Osteoblast (primary cell): ENCODE results near the gene KLHDC7B. TPM values are rescaled to one million over a fixed set of nuclear protein-coding genes. Genes with fewer than 3 reads are reported as not detected.

Experiments
- DNase-seq: peaks from one replicate; pipeline ENCODE4 v3.0.0; 2011; ENCODE audit warnings: low spot score, mixed read lengths; ENCODE audit not compliant: insufficient read length; ENCODE audit errors: missing footprints
- H2AFZ ChIP-seq: 2 replicates; pipeline ENCODE4 v1.6.0; 2011; ENCODE audit warnings: mild to moderate bottlenecking, low read length
- H3K27ac ChIP-seq: 2 replicates; pipeline ENCODE4 v1.5.1; 2011; ENCODE audit warnings: mild to moderate bottlenecking, low read depth, low read length, moderate library complexity
- H3K27me3 ChIP-seq: 2 replicates; pipeline ENCODE4 v1.6.0; 2012; ENCODE audit warnings: mild to moderate bottlenecking, control low read depth, inconsistent platforms, low read length, moderate library complexity; ENCODE audit not compliant: insufficient read depth
- H3K36me3 ChIP-seq: 2 replicates; pipeline ENCODE4 v1.5.1; 2011; ENCODE audit warnings: mild to moderate bottlenecking, low read length, control low read depth, moderate library complexity; ENCODE audit not compliant: insufficient read depth
- H3K4me1 ChIP-seq: 2 replicates; pipeline ENCODE4 v1.5.1; 2011; ENCODE audit warnings: mild to moderate bottlenecking, low read length, control low read depth, moderate library complexity; ENCODE audit not compliant: insufficient read depth
- H3K4me2 ChIP-seq: 2 replicates; pipeline ENCODE4 v1.6.0; 2011; ENCODE audit warnings: mild to moderate bottlenecking, low read length; ENCODE audit not compliant: insufficient read depth
- H3K4me3 ChIP-seq: fragments of 200-600 bp; sonication (generic); 3 replicates; pipeline ENCODE4 v1.5.1; 2012; ENCODE audit warnings: mild to moderate bottlenecking, low read length, inconsistent platforms; ENCODE audit not compliant: insufficient read depth
- H3K79me2 ChIP-seq: 2 replicates; pipeline ENCODE4 v1.6.0; 2012; ENCODE audit warnings: mild to moderate bottlenecking, low read length, control low read depth, inconsistent platforms; ENCODE audit not compliant: insufficient read depth
- H3K9me3 ChIP-seq: 2 replicates; pipeline ENCODE4 v1.5.1; 2011; ENCODE audit warnings: low read depth, low read length, control low read depth
- H4K20me1 ChIP-seq: 2 replicates; pipeline ENCODE4 v1.6.0; 2012; ENCODE audit warnings: mild to moderate bottlenecking, low read length, control low read depth; ENCODE audit not compliant: insufficient read depth
- CTCF ChIP-seq: IDR thresholded peaks from 2 replicates; pipeline ENCODE4 v1.5.1; 2011; ENCODE audit warnings: mild to moderate bottlenecking, low read depth, low read length, moderate library complexity; ENCODE audit errors: extremely low read depth
- total RNA-seq: library from RNA; depleted of rRNA; stranded (reverse); fragments of >200 nt; gene quantifications from 2 replicates; pipeline ENCODE4 v1.2.3, GENCODE V29; 2012

KLHDC7B gene
- total RNA-seq, 1 donor, result 0.72 TPM

GRCh38 chr22:50560034-50560433 is 14.3 kb downstream of the KLHDC7B start:
- Histone ChIP-seq H3K9me3 (no peaks in the 10 kb centered on the region), H3K27ac (no peak overlapping the region), H3K4me3 (no peak overlapping the region), H3K4me1 (peaks cover 7% of the 10 kb centered on the region), H3K36me3 (no peaks in the 10 kb centered on the region), H3K79me2 (no peaks in the 10 kb centered on the region), H4K20me1 (no peaks in the 10 kb centered on the region), H3K4me2 (no peak overlapping the region), H3K27me3 (peaks cover 11% of the 10 kb centered on the region), H2AFZ (no peak overlapping the region)
- no peak for TF ChIP-seq CTCF
- no peak for DNase-seq

- no peak for TF ChIP-seq CTCF
- no peak overlapping the region for H3K4me2 ChIP-seq
- no peaks in the 10 kb centered on the region for H3K36me3 ChIP-seq
- H3K27ac ChIP-seq, result no peak overlapping the region
- peaks cover 7% of the 10 kb centered on the region for H3K4me1 ChIP-seq
- H3K27me3 ChIP-seq, result peaks cover 9% of the 10 kb centered on the region
- no peak overlapping the region for H3K4me3 ChIP-seq
- no peaks in the 10 kb centered on the region for H4K20me1 ChIP-seq
- peak; percentile 85 for DNase-seq
- H2AFZ ChIP-seq, result no peak overlapping the region
- H3K79me2 ChIP-seq, result no peaks in the 10 kb centered on the region
- no peaks in the 10 kb centered on the region for H3K9me3 ChIP-seq
These were observed 16.0 kb downstream of the KLHDC7B start for GRCh38 chr22:50561401-50562358.

GRCh38 chr22:50562523-50563412 is 17.1 kb downstream of the KLHDC7B start, which contains the start of gene SYCE3:
TSS of gene SYCE3 (minus strand) at chr22:50562919. CDS start at chr22:50556405, 6,514 bp downstream.
- no peaks in the 10 kb centered on the region for H4K20me1 ChIP-seq
- H3K27me3 ChIP-seq, result peaks cover 9% of the 10 kb centered on the region
- DNase-seq, result peak; percentile 98
- H3K27ac ChIP-seq, result no peak within 1 kb of the TSS
- peak within 1 kb of the TSS; percentile 89 for H3K4me3 ChIP-seq
- peaks cover 7% of the 10 kb centered on the region for H3K4me1 ChIP-seq
- peak within 1 kb of the TSS; percentile 99 for H3K4me2 ChIP-seq
- no peaks in the 10 kb centered on the region for H3K36me3 ChIP-seq
- H3K79me2 ChIP-seq, result no peaks in the 10 kb centered on the region
- H2AFZ ChIP-seq, result peak within 1 kb of the TSS; percentile 97
- peak; percentile 76 for TF ChIP-seq CTCF
- H3K9me3 ChIP-seq, result no peaks in the 10 kb centered on the region
